BLaER1 treated with 17β-estradiol and CSF1 and Interleukin-3, amounts not matched to agents 10 nM and 100 nM (cell line): Measurements from ENCODE around the gene SLCO3A1.

Source experiments
- H3K27ac ChIP-seq, 11 experiments: shearing (Covaris generic); formaldehyde crosslinking; 2 replicates each; pipeline ENCODE4 v1.8.1; 2022
- H3K27me3 ChIP-seq, 11 experiments: shearing (Covaris generic); formaldehyde crosslinking; 2 replicates each; pipeline ENCODE4 v1.8.1; 2022
- H3K36me3 ChIP-seq, 11 experiments: shearing (Covaris generic); formaldehyde crosslinking; 2 replicates each; pipeline ENCODE4 v1.8.1; 2022
- H3K4me1 ChIP-seq, 10 experiments: shearing (Covaris generic); formaldehyde crosslinking; 2 replicates each; pipeline ENCODE4 v1.8.1; 2022
- H3K4me2 ChIP-seq, 11 experiments: shearing (Covaris generic); formaldehyde crosslinking; 2 replicates each; pipeline ENCODE4 v1.8.1; 2022
- H3K4me3 ChIP-seq, 10 experiments: shearing (Covaris generic); formaldehyde crosslinking; 2 replicates each; pipeline ENCODE4 v1.8.1; 2022
- H3K9ac ChIP-seq, 11 experiments: shearing (Covaris generic); formaldehyde crosslinking; 2 replicates each; pipeline ENCODE4 v1.8.1; 2022
- H3K9me3 ChIP-seq, 11 experiments: shearing (Covaris generic); formaldehyde crosslinking; replicated peaks in 1 of 11; 2 replicates each; pipeline ENCODE4 v1.8.1; 2022
- H4K20me1 ChIP-seq, 11 experiments: shearing (Covaris generic); formaldehyde crosslinking; 2 replicates each; pipeline ENCODE4 v1.8.1; 2022
- Cebpa-rat ChIP-seq, 11 experiments: shearing (Covaris generic); IDR thresholded peaks; 2 replicates each; pipeline ENCODE4 v1.8.1; 2022

The SLCO3A1 gene

DNA sequence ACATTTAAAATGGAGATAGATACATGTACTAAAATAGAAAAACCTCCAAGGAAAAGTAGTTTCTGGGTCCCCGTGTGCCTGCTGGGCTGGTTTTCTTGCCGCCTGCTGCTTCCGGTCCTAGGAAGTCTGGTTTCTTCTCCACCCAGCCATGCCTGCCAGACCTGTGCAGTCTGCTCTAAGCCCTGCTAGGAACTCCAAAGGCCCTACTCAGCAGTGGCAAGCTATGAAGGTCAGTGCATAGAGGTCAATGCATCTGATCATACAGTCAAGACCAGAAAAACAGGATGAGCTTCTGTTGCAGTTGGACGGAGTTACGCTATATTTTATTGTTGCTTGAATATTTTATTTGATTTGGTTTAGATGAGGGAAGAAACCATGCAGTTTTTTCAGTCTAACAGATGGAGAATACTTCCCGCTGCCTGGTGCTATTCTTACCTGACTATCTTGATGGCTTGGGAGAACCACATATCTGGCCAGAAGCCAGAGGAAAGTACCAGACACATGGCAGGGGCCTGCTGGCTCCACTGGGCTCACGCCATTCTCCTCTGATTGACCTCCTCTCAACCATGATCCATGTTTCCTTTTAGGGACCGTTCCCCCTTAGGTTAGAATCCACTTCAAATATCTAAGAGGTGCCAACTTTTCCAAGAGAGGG, 313.4 kb downstream of the SLCO3A1 start:
- no peak for TF ChIP-seq Cebpa-rat (IDR thresholded peaks at IDR 0.05)
- no peak overlapping the region for H3K9ac ChIP-seq
- H3K9me3 ChIP-seq = no peaks in the 10 kb centered on the region
- no peak overlapping the region for H3K4me3 ChIP-seq
- H3K27ac ChIP-seq = 0 out of 22 replicates have a peak overlapping the region, but pooled peaks of 1 of the 11 experiments have one; percentile 3
- no peaks in the 10 kb centered on the region for H3K27me3 ChIP-seq
- peaks cover 0 to 4% (median 0%) of the 10 kb centered on the region in 11 experiments; a peak in 1 of 22 replicates for H3K36me3 ChIP-seq
- H3K4me2 ChIP-seq = peak overlapping the region; percentile 56 to 78 (median 69)
- H3K4me1 ChIP-seq = peaks cover 37 to 51% (median 42%) of the 10 kb centered on the region in 10 experiments
- no peaks in the 10 kb centered on the region for H4K20me1 ChIP-seq

DNA sequence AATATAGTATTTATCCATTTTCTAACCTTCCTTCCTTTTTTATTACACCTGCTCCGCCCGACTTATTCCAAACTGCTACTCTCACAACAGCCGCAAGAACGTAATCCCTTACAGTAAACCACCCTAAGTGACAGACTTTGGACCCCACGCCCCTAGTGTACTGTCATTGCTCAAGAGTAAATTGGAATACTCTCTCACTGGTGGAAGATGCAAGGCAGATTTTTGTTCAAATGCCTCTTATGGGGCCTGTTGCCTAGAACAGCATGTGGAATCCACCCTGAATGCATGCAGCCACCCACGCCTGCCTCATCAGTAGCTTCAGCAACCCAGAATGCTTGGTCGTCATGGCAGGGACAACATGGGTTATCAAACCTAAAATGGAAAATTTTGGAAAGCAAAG, 313.9 kb downstream of the SLCO3A1 start:
- Histone ChIP-seq H3K9me3 (no peaks in the 10 kb centered on the region), H3K9ac (no peak overlapping the region), H3K27ac (no peak overlapping the region), H3K27me3 (no peaks in the 10 kb centered on the region), H3K4me2 (peak overlapping the region in 9 of 11 experiments; percentile 56 to 78 (median 69); a peak in 16 of 22 replicates), H4K20me1 (no peaks in the 10 kb centered on the region), H3K4me1 (peaks cover 37 to 51% (median 42%) of the 10 kb centered on the region in 10 experiments), H3K36me3 (peaks cover 0 to 4% (median 0%) of the 10 kb centered on the region in 11 experiments; a peak in 1 of 22 replicates), H3K4me3 (no peak overlapping the region)
- no peak for TF ChIP-seq Cebpa-rat (IDR thresholded peaks at IDR 0.05)

DNA sequence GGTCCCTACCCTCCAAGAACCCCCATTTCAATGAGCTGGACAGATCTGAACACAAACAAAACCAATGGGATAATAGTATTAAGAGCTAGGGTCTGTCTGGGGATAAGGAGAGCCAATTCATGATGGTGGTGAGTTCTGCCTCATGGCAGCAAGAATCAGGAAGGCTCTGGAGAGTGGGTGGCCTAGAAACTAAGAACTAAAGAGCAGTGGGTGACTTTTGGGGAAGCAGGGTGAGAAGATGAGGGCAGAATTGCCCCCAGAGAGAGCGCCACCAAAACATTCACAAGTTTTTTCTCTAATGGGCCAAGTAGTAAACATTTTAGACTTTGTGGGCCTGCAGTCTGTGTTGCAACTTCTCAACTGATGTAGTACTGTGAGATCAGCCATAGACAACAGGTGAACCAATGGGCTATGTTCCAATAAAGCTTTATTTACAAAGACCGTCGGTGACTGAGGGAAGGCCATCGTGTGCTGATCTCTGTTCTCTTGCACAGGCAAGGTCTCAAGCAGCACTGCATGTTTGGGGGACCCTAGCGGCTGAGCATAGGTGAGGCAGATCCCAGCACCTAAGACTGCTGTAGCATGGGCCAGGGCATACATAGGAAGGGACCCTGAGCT, 314.7 kb downstream of the SLCO3A1 start:
- no peak overlapping the region for H3K27ac ChIP-seq
- H3K36me3 ChIP-seq = peaks cover 0 to 4% (median 0%) of the 10 kb centered on the region in 11 experiments; a peak in 1 of 22 replicates
- H4K20me1 ChIP-seq = no peaks in the 10 kb centered on the region
- no peaks in the 10 kb centered on the region for H3K9me3 ChIP-seq
- TF ChIP-seq Cebpa-rat (IDR thresholded peaks at IDR 0.05) = no peak
- no peak overlapping the region for H3K4me3 ChIP-seq
- peaks cover 30 to 44% (median 38%) of the 10 kb centered on the region in 10 experiments for H3K4me1 ChIP-seq
- no peak overlapping the region for H3K4me2 ChIP-seq
- H3K9ac ChIP-seq = no peak overlapping the region
- no peaks in the 10 kb centered on the region for H3K27me3 ChIP-seq

DNA sequence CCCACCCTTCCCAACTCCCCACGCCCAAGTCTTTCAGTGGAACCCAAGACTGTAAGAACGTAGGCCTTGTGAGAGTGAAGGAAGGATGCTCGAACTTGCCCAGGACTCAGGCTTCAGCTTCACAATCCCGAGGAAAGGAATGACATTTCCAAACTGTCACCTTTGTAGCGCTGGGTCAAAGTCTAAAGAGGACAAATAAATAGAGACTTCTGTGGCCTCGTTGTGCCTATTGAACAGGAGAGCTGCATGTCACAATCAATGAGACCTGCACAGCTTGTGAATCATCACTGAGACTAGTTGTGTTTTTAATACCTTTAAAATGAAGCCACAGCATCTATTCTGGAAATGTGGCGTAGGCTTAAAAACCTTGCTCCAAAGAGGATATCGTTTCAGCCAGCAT, 317.4 kb downstream of the SLCO3A1 start:
- Histone ChIP-seq H3K4me1 (peaks cover 14 to 17% (median 15%) of the 10 kb centered on the region in 10 experiments), H3K27ac (no peak overlapping the region), H4K20me1 (no peaks in the 10 kb centered on the region), H3K9me3 (no peaks in the 10 kb centered on the region), H3K27me3 (no peaks in the 10 kb centered on the region), H3K9ac (no peak overlapping the region), H3K4me2 (no peak overlapping the region), H3K4me3 (no peak overlapping the region), H3K36me3 (0 out of 22 replicates have a peak, but pooled peaks cover 0 to 4% (median 0%) of the 10 kb centered on the region in 11 experiments)
- no peak for TF ChIP-seq Cebpa-rat (IDR thresholded peaks at IDR 0.05)

DNA sequence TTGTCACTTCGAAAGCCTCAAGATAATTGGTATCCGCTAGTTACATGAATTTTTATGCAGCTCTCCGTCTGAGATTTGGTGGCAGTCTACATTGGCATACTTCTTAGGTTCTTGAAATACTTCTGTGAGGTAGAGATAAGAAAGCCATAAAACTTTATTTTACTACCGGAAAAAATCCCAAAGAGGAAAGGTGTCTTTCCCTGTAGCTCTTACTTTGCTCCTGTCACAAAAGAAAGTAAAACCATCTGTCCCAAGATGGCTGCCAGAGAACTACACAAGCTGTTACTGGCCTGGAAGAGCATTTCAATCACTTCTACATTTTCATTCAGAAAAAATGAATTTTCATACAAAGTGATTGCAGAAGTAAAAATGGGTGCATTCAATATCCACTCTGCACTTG, 325.4 kb downstream of the SLCO3A1 start:
- Histone ChIP-seq H3K9me3 (0 out of 22 replicates have a peak, but pooled peaks cover 0 to 4% (median 0%) of the 10 kb centered on the region in 11 experiments), H4K20me1 (no peaks in the 10 kb centered on the region), H3K27me3 (no peaks in the 10 kb centered on the region), H3K36me3 (no peaks in the 10 kb centered on the region), H3K4me3 (no peak overlapping the region), H3K27ac (no peak overlapping the region), H3K9ac (no peak overlapping the region), H3K4me2 (no peak overlapping the region), H3K4me1 (0 out of 20 replicates have a peak, but pooled peaks cover 0 to under 1% (median 0%) of the 10 kb centered on the region in 10 experiments)
- no peak for TF ChIP-seq Cebpa-rat (IDR thresholded peaks at IDR 0.05)

DNA sequence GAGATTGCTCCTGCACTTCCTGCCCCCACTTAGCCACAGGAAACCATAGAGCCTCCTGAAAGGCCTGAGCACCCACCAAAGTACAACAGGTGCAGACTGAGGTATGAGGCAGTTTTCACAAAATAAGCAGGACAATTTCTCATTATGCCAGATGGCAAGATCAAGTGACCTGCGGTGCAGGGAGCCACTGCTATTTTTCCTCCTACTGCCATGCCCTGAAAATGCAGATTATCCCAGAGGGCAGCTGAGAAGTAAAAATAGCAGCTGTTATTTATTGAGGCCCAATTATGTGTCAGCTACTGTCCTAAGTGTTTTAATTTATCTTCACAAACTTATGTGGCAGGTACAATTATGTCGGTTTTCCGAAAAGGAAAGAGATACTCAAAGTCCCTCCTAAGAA, 330.6 kb downstream of the SLCO3A1 start:
- H3K36me3 ChIP-seq = no peaks in the 10 kb centered on the region

DNA sequence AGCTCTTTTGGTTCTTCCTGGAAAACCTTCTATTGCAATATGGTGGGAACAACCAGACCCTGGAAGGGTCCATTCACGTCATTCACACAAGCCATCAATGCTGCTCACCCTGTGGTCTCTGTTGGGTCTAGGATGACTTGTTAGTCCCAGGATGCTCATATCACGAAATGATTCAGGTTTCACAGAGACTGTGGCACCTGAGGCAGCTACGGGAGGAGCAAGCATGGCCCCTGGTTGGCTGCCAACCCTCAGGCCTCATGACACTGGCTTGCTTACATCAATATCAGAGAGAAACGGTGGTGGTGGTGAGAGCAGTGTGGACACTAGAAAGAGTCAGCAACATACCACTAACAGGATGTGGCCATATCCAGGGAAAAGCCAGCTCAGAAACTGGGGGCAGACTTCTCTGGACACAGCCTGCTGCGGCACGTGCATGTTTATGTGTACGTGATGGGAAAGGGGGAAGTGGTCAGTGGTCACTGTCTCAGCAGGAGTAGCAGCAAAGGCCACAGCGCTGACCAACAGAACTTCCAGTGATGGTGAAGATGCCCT, 331.2 kb downstream of the SLCO3A1 start:
- H3K27me3 ChIP-seq = no peaks in the 10 kb centered on the region
- H3K4me3 ChIP-seq = no peak overlapping the region
- H3K4me1 ChIP-seq = 0 out of 20 replicates have a peak, but pooled peaks cover 0 to 4% (median 0%) of the 10 kb centered on the region in 10 experiments
- H3K9me3 ChIP-seq = 0 out of 22 replicates have a peak, but pooled peaks cover 0 to 4% (median 0%) of the 10 kb centered on the region in 11 experiments
- H3K4me2 ChIP-seq = no peak overlapping the region
- no peak overlapping the region for H3K27ac ChIP-seq
- TF ChIP-seq Cebpa-rat (IDR thresholded peaks at IDR 0.05) = no peak
- H3K9ac ChIP-seq = no peak overlapping the region
- no peaks in the 10 kb centered on the region for H4K20me1 ChIP-seq
- no peaks in the 10 kb centered on the region for H3K36me3 ChIP-seq

More for the DNA sequence above, 330.6 kb downstream of the SLCO3A1 start:
- Histone ChIP-seq H3K27me3 (no peaks in the 10 kb centered on the region), H3K9me3 (0 out of 22 replicates have a peak, but pooled peaks cover 0 to 4% (median 0%) of the 10 kb centered on the region in 11 experiments), H3K27ac (no peak overlapping the region), H3K4me2 (peak overlapping the region in 2 of 11 experiments; percentile 12 to 18; a peak in 2 of 22 replicates), H3K9ac (no peak overlapping the region), H3K4me3 (no peak overlapping the region), H3K4me1 (0 out of 20 replicates have a peak, but pooled peaks cover 0 to 4% (median 0%) of the 10 kb centered on the region in 10 experiments), H4K20me1 (no peaks in the 10 kb centered on the region)
- no peak for TF ChIP-seq Cebpa-rat (IDR thresholded peaks at IDR 0.05)

DNA sequence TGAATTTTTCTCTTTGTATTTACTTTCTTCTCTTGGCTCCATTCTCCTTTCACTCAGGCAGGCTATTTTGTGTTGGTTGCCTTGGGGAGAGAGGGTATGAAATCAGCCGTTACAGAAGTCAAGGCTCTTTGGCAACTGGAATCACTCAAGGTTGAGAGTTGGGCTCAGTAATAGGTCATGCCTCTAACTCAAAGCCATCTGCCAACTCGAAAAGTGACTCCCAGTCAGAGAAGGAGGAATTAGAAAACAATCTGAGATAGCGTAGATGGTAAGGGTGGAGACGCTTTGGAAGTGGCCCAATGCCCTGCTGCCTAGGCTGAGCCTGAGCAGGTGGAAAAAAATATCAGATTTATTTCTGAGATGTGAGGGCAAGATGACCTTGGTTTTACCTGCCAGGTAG, 334.5 kb downstream of the SLCO3A1 start:
- H3K4me3 ChIP-seq = no peak overlapping the region
- H3K4me1 ChIP-seq = 0 out of 20 replicates have a peak, but pooled peaks cover 0 to 4% (median 0%) of the 10 kb centered on the region in 10 experiments
- H3K36me3 ChIP-seq = no peaks in the 10 kb centered on the region
- H3K9ac ChIP-seq = no peak overlapping the region
- H3K4me2 ChIP-seq = no peak overlapping the region
- no peak overlapping the region for H3K27ac ChIP-seq
- H3K27me3 ChIP-seq = no peaks in the 10 kb centered on the region
- no peaks in the 10 kb centered on the region for H3K9me3 ChIP-seq
- no peak for TF ChIP-seq Cebpa-rat (IDR thresholded peaks at IDR 0.05)
- no peaks in the 10 kb centered on the region for H4K20me1 ChIP-seq

DNA sequence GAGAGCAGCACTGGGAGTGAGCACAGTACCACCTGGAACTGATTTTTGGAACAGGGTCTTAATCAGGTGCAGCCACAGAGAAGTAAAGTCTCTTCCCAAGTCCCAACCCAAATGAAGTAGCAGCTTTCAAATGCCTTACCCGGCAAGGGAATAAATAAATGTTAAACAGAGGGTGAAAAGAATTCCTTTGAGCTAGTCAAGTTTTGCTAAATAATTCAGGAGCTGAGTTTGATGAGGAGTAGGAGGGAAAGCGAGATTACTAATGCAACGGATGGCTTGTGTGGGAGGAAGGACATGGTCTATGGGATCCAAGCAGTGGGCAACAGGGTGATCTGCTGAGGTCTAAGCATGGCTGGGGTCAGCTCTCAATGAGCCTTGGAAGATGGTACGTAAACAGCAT, 335.7 kb downstream of the SLCO3A1 start:
- Histone ChIP-seq H3K9ac (no peak overlapping the region), H3K4me1 (0 out of 20 replicates have a peak, but pooled peaks cover 0 to 1% (median 0%) of the 10 kb centered on the region in 10 experiments), H4K20me1 (no peaks in the 10 kb centered on the region), H3K36me3 (no peaks in the 10 kb centered on the region), H3K9me3 (no peaks in the 10 kb centered on the region), H3K27me3 (no peaks in the 10 kb centered on the region), H3K4me3 (no peak overlapping the region), H3K27ac (no peak overlapping the region), H3K4me2 (no peak overlapping the region)
- no peak for TF ChIP-seq Cebpa-rat (IDR thresholded peaks at IDR 0.05)
